ENCODE measurements around the gene CDH15. TPM values are rescaled to one million over a fixed set of nuclear protein-coding genes. Genes with fewer than 3 reads are reported as not detected.

The CDH15 gene
- total and polyA plus RNA-seq, 2 experiments from 2014 or later: 0.06 TPM; not detected in 1

GRCh38 chr16:89219365-89219764, 47.8 kb downstream of the CDH15 start:
- Histone ChIP-seq H2AFZ (no peak overlapping the region), H4K20me1 (ENCODE audit: insufficient read depth) (no peaks in the 10 kb centered on the region), H3K9me2 (ENCODE audit: insufficient read depth) (no peaks in the 10 kb centered on the region), H3K36me3 (ENCODE audit: low read depth) (peaks cover 23% of the 10 kb centered on the region; the same call in 1 of the 2 replicates), H3K4me3 (no peak overlapping the region), H3K4me1 (ENCODE audit: insufficient read depth) (peaks cover 9% of the 10 kb centered on the region; the same call in 1 of the 2 replicates), H3K27me3 (replicated peaks; ENCODE audit: insufficient read depth) (no peaks in the 10 kb centered on the region), H3K4me2 (ENCODE audit: unreplicated experiment) (no peak overlapping the region), H3K9me3 (ENCODE audit: low read depth) (no peaks in the 10 kb centered on the region), H3K9ac (no peak overlapping the region), H3K27ac (no peak overlapping the region), H3K79me2 (ENCODE audit: insufficient read depth) (peaks cover 44% of the 10 kb centered on the region), H3F3A (ENCODE audit: insufficient read depth) (peaks cover 12% of the 10 kb centered on the region; the same call in 1 of the 2 replicates)
- WGBS, 2 experiments (ENCODE audit: low coverage in 1 of 2, low lambda C conversion rate in 2 of 2, missing lambda C conversion rate in 2 of 2): 75 to 77% methylated on average over 5 of the region's 5 CpGs
- in situ Hi-C loops (cut with MboI): no loop called here
- no peak for DNase-seq
- no peak for TF ChIP-seq EZH2 (IDR thresholded peaks at IDR 0.05; ENCODE audit: insufficient read depth, poor library complexity, severe bottlenecking)
- TF ChIP-seq EZH2phosphoT487 (IDR thresholded peaks at IDR 0.05; ENCODE audit: insufficient read depth, low read depth): no peak

GRCh38 chr16:89221604-89222003, 50.1 kb downstream of the CDH15 start:
- in situ Hi-C loops (cut with MboI): no loop called here
- Histone ChIP-seq H3K79me2 (ENCODE audit: insufficient read depth) (peaks cover 44% of the 10 kb centered on the region), H2AFZ (no peak overlapping the region), H4K20me1 (ENCODE audit: insufficient read depth) (no peaks in the 10 kb centered on the region), H3K9me3 (ENCODE audit: low read depth) (no peaks in the 10 kb centered on the region), H3K4me3 (no peak overlapping the region), H3K4me1 (ENCODE audit: insufficient read depth) (peaks cover 3% of the 10 kb centered on the region; the same call in 1 of the 2 replicates), H3K27me3 (replicated peaks; ENCODE audit: insufficient read depth) (no peaks in the 10 kb centered on the region), H3K9me2 (ENCODE audit: insufficient read depth) (no peaks in the 10 kb centered on the region), H3K4me2 (ENCODE audit: unreplicated experiment) (no peak overlapping the region), H3K27ac (no peak overlapping the region), H3K9ac (no peak overlapping the region), H3F3A (ENCODE audit: insufficient read depth) (peaks cover 5% of the 10 kb centered on the region; the same call in 1 of the 2 replicates), H3K36me3 (ENCODE audit: low read depth) (peaks cover 40% of the 10 kb centered on the region; the same call in 1 of the 2 replicates)
- WGBS, 2 experiments (ENCODE audit: low coverage in 1 of 2, low lambda C conversion rate in 2 of 2, missing lambda C conversion rate in 2 of 2): 74 to 84% methylated on average over 3 of the region's 3 CpGs
- no peak for DNase-seq
- TF ChIP-seq EZH2 (IDR thresholded peaks at IDR 0.05; ENCODE audit: insufficient read depth, poor library complexity, severe bottlenecking) (no peak), EZH2phosphoT487 (IDR thresholded peaks at IDR 0.05; ENCODE audit: insufficient read depth, low read depth) (no peak)

- H3K4me3 ChIP-seq: no peak overlapping the region
- H3K27ac ChIP-seq: no peak overlapping the region
- H3K27me3 ChIP-seq (replicated peaks; ENCODE audit: insufficient read depth): no peaks in the 10 kb centered on the region
- in situ Hi-C loops (cut with MboI): no loop called here
- no peak overlapping the region for H3K4me2 ChIP-seq (ENCODE audit: unreplicated experiment)
- peaks cover 53% of the 10 kb centered on the region; the same call in 1 of the 2 replicates for H3K36me3 ChIP-seq (ENCODE audit: low read depth)
- no peaks in the 10 kb centered on the region for H3K9me2 ChIP-seq (ENCODE audit: insufficient read depth)
- peaks cover 44% of the 10 kb centered on the region for H3K79me2 ChIP-seq (ENCODE audit: insufficient read depth)
- no peaks in the 10 kb centered on the region for H4K20me1 ChIP-seq (ENCODE audit: insufficient read depth)
- TF ChIP-seq EZH2phosphoT487 (IDR thresholded peaks at IDR 0.05; ENCODE audit: insufficient read depth, low read depth) (no peak), EZH2 (IDR thresholded peaks at IDR 0.05; ENCODE audit: insufficient read depth, poor library complexity, severe bottlenecking) (no peak)
- no peaks in the 10 kb centered on the region for H3K9me3 ChIP-seq (ENCODE audit: low read depth)
- no peak for DNase-seq
- WGBS, 2 experiments (ENCODE audit: low coverage in 1 of 2, low lambda C conversion rate in 2 of 2, missing lambda C conversion rate in 2 of 2): 93 to 95% methylated on average over 21 of the region's 21 CpGs
- no peak overlapping the region for H2AFZ ChIP-seq
- H3K4me1 ChIP-seq (ENCODE audit: insufficient read depth): peaks cover 3% of the 10 kb centered on the region; the same call in 1 of the 2 replicates
- no peak overlapping the region for H3K9ac ChIP-seq
- no peaks in the 10 kb centered on the region for H3F3A ChIP-seq (ENCODE audit: insufficient read depth)
These were observed 51.4 kb downstream of the CDH15 start for GRCh38 chr16:89222931-89223330.

GRCh38 chr16:89224665-89225064, 53.1 kb downstream of the CDH15 start:
- H3K9me2 ChIP-seq (ENCODE audit: insufficient read depth): no peaks in the 10 kb centered on the region
- DNase-seq: no peak
- no peaks in the 10 kb centered on the region for H3F3A ChIP-seq (ENCODE audit: insufficient read depth)
- no peaks in the 10 kb centered on the region for H3K9me3 ChIP-seq (ENCODE audit: low read depth)
- 88 to 91% methylated on average over 9 to 10 of the region's 10 CpGs for WGBS, 2 experiments (ENCODE audit: low coverage in 1 of 2, low lambda C conversion rate in 2 of 2, missing lambda C conversion rate in 2 of 2)
- no peak overlapping the region for H2AFZ ChIP-seq
- H3K27me3 ChIP-seq (replicated peaks; ENCODE audit: insufficient read depth): no peaks in the 10 kb centered on the region
- in situ Hi-C loops (cut with MboI): no loop called here
- no peak overlapping the region for H3K4me2 ChIP-seq (ENCODE audit: unreplicated experiment)
- H3K36me3 ChIP-seq (ENCODE audit: low read depth): peaks cover 65% of the 10 kb centered on the region; the same call in 1 of the 2 replicates
- H3K79me2 ChIP-seq (ENCODE audit: insufficient read depth): peaks cover 44% of the 10 kb centered on the region
- H3K9ac ChIP-seq: no peak overlapping the region
- TF ChIP-seq EZH2 (IDR thresholded peaks at IDR 0.05; ENCODE audit: insufficient read depth, poor library complexity, severe bottlenecking) (no peak), EZH2phosphoT487 (IDR thresholded peaks at IDR 0.05; ENCODE audit: insufficient read depth, low read depth) (no peak)
- no peaks in the 10 kb centered on the region for H3K4me1 ChIP-seq (ENCODE audit: insufficient read depth)
- H4K20me1 ChIP-seq (ENCODE audit: insufficient read depth): no peaks in the 10 kb centered on the region
- no peak overlapping the region for H3K27ac ChIP-seq
- no peak overlapping the region for H3K4me3 ChIP-seq
